Heart right ventricle (tissue), 16 donors: ENCODE measurements around the gene MACROD2. TPM values are rescaled to one million over a fixed set of nuclear protein-coding genes. Genes with fewer than 3 reads are reported as not detected.

Experiments
- ATAC-seq, 8 donors: fragments of 200-7000 bp; cut with Tn5 transposase; one replicate each; pipeline ENCODE4 v1.9.1; 2020; ENCODE audit warnings: mild to moderate bottlenecking in 8 of 8, moderate library complexity in 8 of 8, moderate number of reproducible peaks in 1 of 8
- DNase-seq, 2 donors: peaks; one replicate each; pipeline ENCODE4 v3.0.0-alpha.2; 2020
- H3K27ac ChIP-seq, 10 donors: fragments of 200-600 bp; sonication (generic) in 2 of 10; one replicate each; pipeline versions ENCODE4 v1.5.0 to v1.8.0; 2020 to 2022; ENCODE audit warnings: mild to moderate bottlenecking in 3 of 10
- H3K27me3 ChIP-seq, 7 donors: fragments of 200-600 bp; one replicate each; pipeline ENCODE4 v1.8.0; 2021 to 2022; ENCODE audit warnings: mild to moderate bottlenecking in 2 of 7
- H3K36me3 ChIP-seq, 9 donors: fragments of 200-600 bp; sonication (generic) in 1 of 9; one replicate each; pipeline versions ENCODE4 v1.5.0 to v1.8.0; 2020 to 2022; ENCODE audit warnings: mild to moderate bottlenecking in 2 of 9
- H3K4me1 ChIP-seq, 9 donors: fragments of 200-600 bp; sonication (generic) in 1 of 9; one replicate each; pipeline versions ENCODE4 v1.5.0 to v1.8.0; 2020 to 2022; ENCODE audit warnings: mild to moderate bottlenecking in 4 of 9
- H3K4me3 ChIP-seq, 10 donors: fragments of 200-600 bp; sonication (generic) in 2 of 10; one replicate each; pipeline versions ENCODE4 v1.5.0 to v1.8.0; 2020 to 2022; ENCODE audit warnings: mild to moderate bottlenecking in 7 of 10, moderate library complexity in 2 of 10
- H3K9me3 ChIP-seq, 11 donors: fragments of 200-600 bp in 10 of 11; sonication (generic) in 2 of 11; one replicate each; pipeline versions ENCODE4 v1.5.0 to v1.8.0; 2013 to 2022; ENCODE audit warnings: mild to moderate bottlenecking in 2 of 11, control low read depth in 1 of 11, moderate library complexity in 1 of 11
- WGBS, 2 donors: extraction: QIAGEN DNeasy Blood & Tissue Kit; methylation state at CpG; one replicate each; pipeline ENCODE4 v1.1.7; 2013; ENCODE audit warnings: inconsistent platforms in 1 of 2; 5-methylcytosine and 5-hydroxymethylcytosine counted together
- intact Hi-C, 10 donors: fragments of 100-400 bp; cut with DNase I; formaldehyde crosslinking; loops; one replicate each; pipeline versions ENCODE4 v1.11.1 to v1.14.2; 2022
- polyA plus RNA-seq, 2 donors: library from polyadenylated mRNA; stranded (reverse); fragments of 200-250 nt; gene quantifications; one replicate each; pipeline ENCODE4 v1.2.3, GENCODE V29; 2013
- total RNA-seq, 10 donors: library from RNA; stranded (reverse); fragmentation: NEBNext Ultra II Directional in 3 of 10; extraction: Animal tissue kit (Norgen Biotek cat#: 25700) in 3 of 10; gene quantifications; one replicate each; pipeline versions ENCODE4 v1.2.1 to v1.2.4, GENCODE V29; 2021 to 2023
- TF ChIP-seq, protein P1 (sequence below), 9 donors: fragments of 200-600 bp; sonication (generic) in 2 of 9; IDR thresholded peaks; one replicate each; pipeline versions ENCODE4 v1.5.0 to v1.8.0; 2021 to 2022; ENCODE audit warnings: antibody characterized with exemption in 9 of 9, mild to moderate bottlenecking in 5 of 9, moderate library complexity in 1 of 9
- donor health status: Arrhythmogenic right ventricular cardiomyopathy.
- donor health status: ischemic (EF 13 %, LVEDD 7.1; RV severe dilation, severe dysfunction).
- donor health status: healthy with polysubstance abuse.
- donor health status: DM: no; HTN: yes; CAD: no.
- donor health status: DM: no; HTN: no; CAD: no.
- donor health status: ischemic (EF 25% LVEDD 6.9; RV normal size, moderate dysfunction).
- donor health status: ischemic (EF 25% LVEDD 5.7; RV mildly dilated, moderate dysfunction).
- donor health status: healthy.
- donor health status: DM: yes; HTN: yes; CAD: no.
- donor health status: Ischemic cardiomyopathy.
- donor health status: ischemic (EF 35%, LVEDD 5.7; RV mildly dilated, moderate dysfunction).
- donor health status: nonischemic (EF 11% LVEDD 7.7; RV severe dilation, severe dysfunction).
- donor health status: DM: yes; HTN: yes; CAD: no.
- donor health status: PGD.
- donor health status: ischemic (EF 29% LVEDD 5.4; RV normal size, mild dysfunction).
- donor health status: nonischemic (EF 23%, LVEDD 6.1; RV moderate dilation, normal function).

MACROD2 gene
- total and polyA plus RNA-seq, 12 donors = 0.28 to 6.4 (median 4.1) TPM

DNA sequence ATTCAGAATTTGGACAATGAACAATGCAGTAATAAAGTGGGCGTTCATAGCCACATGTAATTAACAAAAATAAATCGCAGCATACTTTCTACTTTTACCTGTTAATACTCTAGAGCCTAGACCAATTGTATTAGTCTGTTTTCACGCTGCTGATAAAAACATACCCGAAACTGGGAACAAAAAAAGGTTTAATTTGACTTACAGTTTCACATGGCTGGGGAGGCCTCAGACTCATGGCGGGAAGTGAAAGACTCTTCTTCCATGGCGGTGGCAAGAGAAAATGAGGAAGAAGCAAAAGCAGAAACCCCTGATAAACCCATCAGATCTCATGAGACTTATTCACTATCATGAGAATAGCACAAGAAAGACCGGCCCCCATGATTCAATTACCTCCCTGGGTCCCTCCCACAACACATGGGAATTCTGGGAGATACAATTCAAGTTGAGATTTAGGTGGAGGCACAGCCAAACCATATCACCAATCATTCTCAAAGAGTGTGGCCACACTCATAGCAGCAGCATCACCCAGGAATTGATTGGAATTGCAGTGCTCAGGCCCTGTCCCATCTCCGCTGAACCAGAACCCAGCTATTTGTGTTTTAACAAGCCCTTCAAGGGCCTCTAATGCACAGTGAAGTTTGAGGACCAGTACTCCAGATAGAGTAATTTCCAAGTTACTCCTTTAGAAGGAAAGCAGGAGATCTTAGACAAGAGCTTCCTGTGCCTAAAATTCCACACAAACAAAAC, 1927.9 kb downstream of the MACROD2 start:
- Histone ChIP-seq H3K9me3 (no peaks in the 10 kb centered on the region), H3K4me3 (no peak overlapping the region), H3K27ac (no peak overlapping the region), H3K27me3 (peaks cover 0 to 5% (median 0%) of the 10 kb centered on the region in 7 donors), H3K36me3 (no peaks in the 10 kb centered on the region), H3K4me1 (no peaks in the 10 kb centered on the region)
- intact Hi-C loops = no loop called here
- DNase-seq = no peak
- no peak for ATAC-seq
- WGBS, 2 donors = 91 to 95% methylated on average over 8 of the region's 8 CpGs
- TF ChIP-seq, protein P1, sequence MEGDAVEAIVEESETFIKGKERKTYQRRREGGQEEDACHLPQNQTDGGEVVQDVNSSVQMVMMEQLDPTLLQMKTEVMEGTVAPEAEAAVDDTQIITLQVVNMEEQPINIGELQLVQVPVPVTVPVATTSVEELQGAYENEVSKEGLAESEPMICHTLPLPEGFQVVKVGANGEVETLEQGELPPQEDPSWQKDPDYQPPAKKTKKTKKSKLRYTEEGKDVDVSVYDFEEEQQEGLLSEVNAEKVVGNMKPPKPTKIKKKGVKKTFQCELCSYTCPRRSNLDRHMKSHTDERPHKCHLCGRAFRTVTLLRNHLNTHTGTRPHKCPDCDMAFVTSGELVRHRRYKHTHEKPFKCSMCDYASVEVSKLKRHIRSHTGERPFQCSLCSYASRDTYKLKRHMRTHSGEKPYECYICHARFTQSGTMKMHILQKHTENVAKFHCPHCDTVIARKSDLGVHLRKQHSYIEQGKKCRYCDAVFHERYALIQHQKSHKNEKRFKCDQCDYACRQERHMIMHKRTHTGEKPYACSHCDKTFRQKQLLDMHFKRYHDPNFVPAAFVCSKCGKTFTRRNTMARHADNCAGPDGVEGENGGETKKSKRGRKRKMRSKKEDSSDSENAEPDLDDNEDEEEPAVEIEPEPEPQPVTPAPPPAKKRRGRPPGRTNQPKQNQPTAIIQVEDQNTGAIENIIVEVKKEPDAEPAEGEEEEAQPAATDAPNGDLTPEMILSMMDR (IDR thresholded peaks at IDR 0.05) = no peak

DNA sequence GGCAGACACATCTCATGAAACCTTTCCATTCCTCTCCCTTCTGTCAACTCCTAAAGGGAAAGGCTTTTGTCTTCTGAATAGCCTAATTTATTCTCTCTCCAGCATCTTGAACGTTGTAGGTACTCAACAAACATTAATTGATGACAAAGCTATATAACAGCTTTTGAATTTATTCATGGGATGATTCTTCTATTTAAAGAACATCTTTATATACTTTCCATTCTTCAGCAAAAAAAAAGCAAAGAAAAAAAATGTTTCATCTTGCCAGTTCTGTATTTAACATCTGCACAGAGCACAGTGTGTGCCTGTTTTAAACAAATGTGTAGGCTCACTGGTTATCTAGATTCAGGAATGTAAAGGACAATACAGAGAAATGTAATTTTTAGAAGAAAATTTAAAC, 1929.2 kb downstream of the MACROD2 start:
- intact Hi-C loops = no loop called here
- Histone ChIP-seq H3K4me1 (no peaks in the 10 kb centered on the region), H3K27me3 (peaks cover 0 to 5% (median 0%) of the 10 kb centered on the region in 7 donors), H3K27ac (no peak overlapping the region), H3K4me3 (no peak overlapping the region), H3K36me3 (no peaks in the 10 kb centered on the region), H3K9me3 (peaks cover 0 to 5% (median 0%) of the 10 kb centered on the region in 11 donors)
- 73 to 78% methylated on average over 1 of the region's 1 CpG for WGBS, 2 donors
- no peak for ATAC-seq
- DNase-seq = no peak
- TF ChIP-seq, protein P1 (IDR thresholded peaks at IDR 0.05) = no peak

DNA sequence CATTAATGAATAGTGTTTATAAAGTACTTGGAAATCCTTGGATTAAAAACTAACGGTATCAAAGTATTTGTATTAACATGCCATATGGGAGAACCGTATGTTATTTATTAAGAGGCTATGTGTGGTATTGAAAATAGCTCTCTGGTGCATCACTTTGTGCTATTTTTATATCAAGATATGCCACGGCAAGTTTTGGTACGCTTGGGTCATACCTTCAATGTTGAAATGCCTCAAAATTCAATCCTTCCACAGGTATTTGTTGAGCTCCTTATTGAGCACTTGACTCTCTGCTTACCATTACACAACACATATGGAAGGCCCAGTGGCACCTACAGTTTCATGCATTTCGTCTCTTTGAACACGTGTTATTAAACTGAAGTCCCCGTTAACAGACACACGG, 1930.1 kb downstream of the MACROD2 start:
- intact Hi-C loops = no loop called here
- Histone ChIP-seq H3K4me3 (no peak overlapping the region), H3K9me3 (peaks cover 0 to 5% (median 0%) of the 10 kb centered on the region in 11 donors), H3K36me3 (no peaks in the 10 kb centered on the region), H3K4me1 (no peaks in the 10 kb centered on the region), H3K27me3 (no peaks in the 10 kb centered on the region), H3K27ac (no peak overlapping the region)
- WGBS, 2 donors = 81 to 86% methylated on average over 8 of the region's 8 CpGs
- ATAC-seq = no peak
- TF ChIP-seq, protein P1 (IDR thresholded peaks at IDR 0.05) = no peak
- DNase-seq = no peak

DNA sequence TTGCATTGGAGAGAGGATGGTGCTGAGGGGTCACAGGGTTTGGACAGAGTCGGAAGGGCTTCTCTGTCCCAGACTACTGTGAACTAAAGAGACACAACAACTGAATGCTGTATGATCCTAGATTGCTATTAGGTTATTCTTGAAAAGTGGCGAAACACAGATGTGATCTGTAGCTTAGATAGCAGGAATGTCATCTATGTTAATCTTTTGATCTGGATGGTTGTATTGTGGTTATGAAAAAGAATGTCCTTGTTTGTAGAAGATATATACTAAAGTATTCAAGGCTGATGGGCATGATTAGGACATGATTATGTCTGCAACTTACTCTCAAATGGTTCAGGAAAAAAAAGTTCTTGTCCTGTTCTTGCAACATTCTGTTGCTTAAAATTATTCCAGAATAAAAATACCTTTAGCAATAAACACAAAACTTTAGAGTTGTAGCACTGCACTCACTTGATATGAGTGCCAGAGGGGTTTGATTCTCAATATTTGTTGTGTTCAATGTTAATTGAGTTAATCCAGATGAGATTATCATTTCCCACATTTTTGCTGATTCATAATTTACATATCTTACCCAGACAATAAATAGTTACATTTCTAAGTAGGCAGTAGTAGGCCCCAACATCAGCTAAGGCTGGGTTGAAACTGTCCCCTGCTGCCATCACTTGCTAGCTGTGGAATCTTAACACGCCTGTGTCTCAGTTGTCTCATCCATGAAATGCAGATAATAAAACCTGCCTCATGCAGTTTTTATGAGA, 1932.8 kb downstream of the MACROD2 start:
- DNase-seq = no peak
- 87 to 89% methylated on average over 3 of the region's 3 CpGs for WGBS, 2 donors
- TF ChIP-seq, protein P1 (IDR thresholded peaks at IDR 0.05) = no peak

More for the DNA sequence above, 1932.8 kb downstream of the MACROD2 start:
- H3K36me3 ChIP-seq = no peaks in the 10 kb centered on the region
- H3K27me3 ChIP-seq = no peaks in the 10 kb centered on the region
- ATAC-seq = no peak
- H3K9me3 ChIP-seq = peaks cover 0 to 5% (median 0%) of the 10 kb centered on the region in 11 donors
- no peak overlapping the region for H3K4me3 ChIP-seq
- H3K27ac ChIP-seq = no peak overlapping the region
- intact Hi-C loops = no loop called here
- H3K4me1 ChIP-seq = no peaks in the 10 kb centered on the region
